HG03558 (cell line): ENCODE data around the gene BRSK2.

ENCODE experiments used
- ATAC-seq: cut with Tn5 transposase; IDR thresholded peaks from one replicate; pipeline ENCODE4 v1.9.1; 2021; ENCODE audit warnings: moderate number of reproducible peaks; ENCODE audit not compliant: unreplicated experiment; ENCODE audit errors: extremely low read depth

Gene BRSK2

DNA sequence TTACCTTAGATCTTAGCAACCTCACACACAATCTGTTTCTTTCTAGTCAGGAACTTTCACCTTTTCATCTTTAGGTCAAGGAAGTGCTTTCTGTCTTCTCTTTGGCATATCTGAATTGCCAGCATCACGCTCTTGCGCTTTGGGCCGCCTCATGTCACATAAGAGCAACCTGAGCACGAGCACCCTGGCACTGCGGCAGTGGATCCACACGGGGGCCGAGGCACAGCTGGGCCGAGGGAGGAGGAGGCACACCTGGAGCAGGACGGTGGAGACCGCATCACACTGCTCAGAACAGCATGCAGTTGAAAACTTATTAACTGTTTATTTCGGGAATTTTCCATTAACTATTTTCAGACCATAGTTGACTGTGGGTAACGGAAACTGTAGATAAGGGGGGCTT, 86.1 kb downstream of the BRSK2 start:
- no peak for ATAC-seq

DNA sequence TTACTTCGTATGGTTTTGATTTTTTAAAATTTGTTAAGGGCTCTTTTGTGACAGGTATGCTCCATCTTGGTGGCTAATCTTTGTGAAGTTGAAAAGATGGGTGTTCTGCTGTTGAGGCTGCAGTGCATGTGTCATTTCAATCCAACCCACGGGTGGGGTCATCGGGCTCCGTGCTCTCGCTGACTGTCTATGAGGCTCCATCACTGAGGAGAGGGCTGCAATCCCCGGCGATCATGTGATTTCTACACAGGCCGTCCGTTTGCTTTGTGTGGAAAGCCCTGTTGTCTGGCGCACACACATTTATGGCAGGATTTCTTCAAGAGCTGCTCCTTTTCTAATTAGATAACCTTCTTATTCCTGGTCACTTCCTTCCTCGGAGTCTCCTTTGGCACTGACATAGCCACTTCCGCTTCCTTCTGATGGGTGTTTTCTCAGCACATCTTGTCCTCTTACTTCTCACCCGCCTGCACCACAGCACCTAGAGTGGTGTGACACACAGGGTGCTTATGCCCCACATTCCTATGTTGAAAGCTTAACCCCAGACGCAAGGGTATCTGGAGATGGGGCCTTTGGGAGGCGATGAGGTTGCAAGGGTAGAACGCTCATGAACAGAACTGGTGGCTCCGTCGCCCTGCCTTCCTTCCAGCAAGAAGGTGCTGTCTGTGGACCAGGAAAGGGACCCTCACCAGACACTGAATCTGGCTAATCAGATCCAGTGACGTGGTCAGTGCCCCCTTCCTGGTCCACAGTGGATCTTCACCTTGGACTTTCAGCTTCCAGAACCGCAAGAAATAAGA, 87.4 kb downstream of the BRSK2 start:
- no peak for ATAC-seq

DNA sequence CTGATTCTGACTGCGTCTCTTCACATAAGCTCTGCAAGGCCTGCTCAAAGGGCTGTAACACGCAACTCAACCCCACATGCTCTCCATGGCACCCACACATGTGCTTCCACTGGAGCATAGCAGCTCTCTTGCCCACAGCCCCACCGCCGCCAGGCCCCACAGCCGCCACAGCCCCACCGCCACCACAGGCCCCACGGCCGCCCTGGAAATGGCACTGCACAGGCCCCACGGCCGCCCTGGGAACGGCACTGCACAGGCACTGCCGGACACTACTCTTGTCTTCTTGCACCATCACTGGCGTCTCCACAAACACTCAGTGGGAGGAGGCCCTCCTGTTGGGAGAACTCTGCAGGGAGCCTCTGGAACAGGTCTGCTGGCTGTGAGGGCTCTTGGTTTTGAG, 88.3 kb downstream of the BRSK2 start:
- ATAC-seq = no peak

GRCh38 chr11:1478544-1478943, 88.8 kb downstream of the BRSK2 start:
- no peak for ATAC-seq

GRCh38 chr11:1479006-1479677, 89.4 kb downstream of the BRSK2 start:
- no peak for ATAC-seq

DNA sequence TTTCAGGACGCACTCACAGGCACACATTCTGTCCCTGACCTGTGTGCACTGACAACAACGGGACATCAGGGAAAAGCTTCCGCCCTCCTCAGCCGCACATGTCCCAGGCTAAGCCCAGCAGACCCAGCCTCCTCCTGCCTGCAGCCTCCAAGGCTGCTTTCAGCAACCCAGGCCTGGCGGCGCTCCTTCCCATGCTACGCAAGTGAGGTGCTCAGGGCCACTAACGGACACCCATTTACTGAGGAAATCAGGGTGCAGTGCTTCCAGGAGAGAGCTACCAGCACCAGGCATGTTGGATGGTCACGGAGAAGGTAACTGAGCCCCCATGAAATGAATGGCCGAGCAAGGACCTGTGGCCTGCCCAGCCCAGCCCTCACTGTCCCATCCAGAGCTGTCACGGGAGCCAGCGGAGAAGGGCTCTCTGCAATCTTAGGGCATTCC, 90.0 kb downstream of the BRSK2 start:
- ATAC-seq = no peak

GRCh38 chr11:1480191-1480554, 90.4 kb downstream of the BRSK2 start:
- no peak for ATAC-seq

DNA sequence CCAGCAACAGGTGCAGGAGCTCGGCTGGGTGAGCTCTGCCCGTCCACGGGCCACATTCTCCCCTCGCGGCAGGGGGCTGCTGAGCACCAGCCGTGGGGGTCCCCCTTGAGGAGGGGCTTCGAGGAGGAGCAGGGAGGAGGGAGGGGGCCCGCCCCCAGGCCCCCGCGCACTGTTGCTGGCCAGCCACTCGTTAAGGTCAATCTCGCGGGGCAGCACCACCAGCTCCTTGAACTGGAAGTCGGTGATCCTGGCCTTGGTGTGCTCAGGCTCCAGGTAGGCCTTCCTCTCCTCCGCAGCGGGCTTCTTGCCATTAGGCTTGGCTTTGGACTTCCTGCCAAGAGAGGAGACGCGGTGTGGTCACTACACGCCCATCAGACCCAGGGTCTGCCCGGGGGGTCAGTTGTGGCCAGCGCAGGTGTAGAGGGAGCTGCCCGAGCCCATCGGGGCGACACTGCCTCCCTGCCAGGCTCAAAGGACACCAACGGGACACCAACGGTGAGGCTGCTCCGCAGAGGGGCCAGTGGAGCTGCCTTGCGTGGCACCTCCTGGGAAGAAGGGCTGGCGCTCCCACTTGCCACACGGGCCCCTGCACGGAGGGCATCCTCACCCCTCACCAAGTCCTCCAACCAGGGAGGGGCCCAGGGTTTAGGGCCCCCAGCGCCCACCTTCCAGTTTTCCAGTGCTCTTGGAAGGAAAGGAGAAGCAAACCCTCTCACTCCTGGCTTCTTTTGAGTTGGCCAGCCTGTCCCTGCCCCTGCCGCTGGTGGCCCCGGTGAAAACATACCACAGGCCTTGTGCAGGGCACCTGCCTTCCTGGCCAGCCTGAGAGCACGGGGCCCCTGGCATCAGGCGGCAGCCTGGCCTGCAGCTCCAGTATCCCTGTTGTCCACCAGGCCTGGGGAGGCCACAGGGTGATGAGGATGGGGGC, 91.1 kb downstream of the BRSK2 start:
- no peak for ATAC-seq

GRCh38 chr11:1481483-1481825, 91.7 kb downstream of the BRSK2 start:
- no peak for ATAC-seq

GRCh38 chr11:1481861-1482441, 92.2 kb downstream of the BRSK2 start:
- ATAC-seq = no peak

DNA sequence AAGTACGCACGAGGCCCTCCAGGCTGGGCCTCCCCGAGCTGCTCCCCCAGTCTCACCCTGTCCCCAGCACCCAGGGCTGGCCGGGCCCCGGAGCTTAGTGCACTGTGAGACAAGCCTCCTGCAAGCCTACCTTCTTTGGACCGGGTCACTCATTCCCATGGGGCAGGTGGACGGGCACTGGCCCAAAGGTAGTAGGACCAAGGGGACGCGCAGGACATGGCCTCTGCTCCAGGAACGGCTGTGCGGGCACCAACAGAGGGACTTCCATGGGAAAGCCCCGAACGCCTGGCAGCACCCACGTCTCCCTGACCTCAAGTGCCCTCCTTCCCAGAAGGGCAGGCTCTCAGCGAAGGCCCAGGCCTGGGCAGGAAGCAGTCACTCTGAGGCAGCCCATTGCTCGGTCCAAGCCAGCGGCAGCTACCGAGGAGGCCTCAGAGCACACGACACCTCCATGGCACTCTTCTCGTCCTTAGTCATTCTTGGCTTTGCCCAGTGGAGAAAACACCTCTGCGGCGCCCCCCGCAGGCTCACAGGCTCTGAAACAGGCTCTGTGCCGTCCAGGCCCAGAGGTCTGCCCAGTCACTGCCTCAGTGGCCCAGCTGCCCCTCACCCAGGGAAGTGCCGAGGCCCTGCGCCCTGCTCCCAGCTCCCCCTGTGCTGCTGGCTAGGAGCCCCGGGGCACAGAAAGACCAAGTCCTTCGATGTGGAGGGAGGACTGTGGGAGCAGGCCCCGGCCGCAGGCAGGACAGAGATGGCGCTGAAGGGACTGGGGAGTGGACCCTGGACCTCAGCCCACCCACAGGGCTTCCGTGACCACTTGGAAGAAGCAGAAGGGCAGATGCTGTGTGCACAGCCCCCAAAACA, 93.1 kb downstream of the BRSK2 start:
- ATAC-seq = no peak

- ATAC-seq = no peak
Observed at GRCh38 chr11:1483445-1483961, 93.8 kb downstream of the BRSK2 start.

- no peak for ATAC-seq
Observed at GRCh38 chr11:1484061-1484671, 94.4 kb downstream of the BRSK2 start.

- no peak for ATAC-seq
Observed at GRCh38 chr11:1484695-1485503, 95.2 kb downstream of the BRSK2 start.

GRCh38 chr11:1485504-1485885, 95.8 kb downstream of the BRSK2 start:
- ATAC-seq = no peak

DNA sequence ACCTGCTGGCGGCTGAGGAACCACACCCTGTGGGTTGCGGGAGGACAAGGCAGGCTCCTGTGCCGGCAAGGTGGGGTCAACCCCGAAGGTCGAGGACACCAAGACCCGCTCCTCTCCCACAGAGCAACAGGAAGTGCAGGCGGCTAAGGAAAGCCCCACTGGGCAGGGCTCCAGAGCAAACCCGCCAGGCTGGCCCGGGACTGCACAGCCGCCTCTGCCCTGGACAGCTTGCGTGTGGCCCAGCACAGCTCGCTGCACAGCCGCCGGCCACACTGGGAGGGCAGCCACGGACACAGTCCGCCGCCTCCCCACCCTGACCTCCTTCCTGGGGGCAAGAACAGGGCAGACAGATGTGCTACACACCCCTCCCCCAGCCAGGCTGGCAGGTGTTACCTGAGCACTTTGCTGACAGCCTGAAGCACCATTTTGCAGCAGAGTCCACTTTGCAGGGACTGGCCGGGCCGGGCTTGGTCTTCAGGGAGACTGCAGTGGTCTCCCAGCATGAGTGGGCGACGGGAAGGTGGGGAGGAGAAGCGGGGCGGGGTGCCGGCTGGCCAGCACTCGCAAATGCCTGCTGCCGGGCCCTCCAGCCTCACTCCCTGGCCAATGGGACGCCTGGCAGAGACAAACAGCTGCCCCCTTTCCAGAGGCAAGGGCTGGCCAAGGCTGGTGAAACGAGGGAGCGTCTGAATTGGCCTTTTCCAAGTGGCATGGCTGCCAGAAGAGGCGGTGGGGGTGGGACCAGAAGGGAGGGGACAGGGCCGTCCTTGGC, 96.5 kb downstream of the BRSK2 start, which contains the start of gene MOB2:
TSS of gene MOB2 (minus strand) at position 726 of the 772 bp plus-strand sequence. CDS start at position 503, 223 bp downstream.
- no peak for ATAC-seq

- ATAC-seq = no peak
Observed at GRCh38 chr11:1487091-1487850, 97.5 kb downstream of the BRSK2 start.
